GM10266 (cell line): ENCODE results near the gene OR10AD1.
"Not testable (repeated sequence)": the region's sequence is repeated elsewhere in the genome, so short reads cannot be mapped to it uniquely, and the experiment has no call there.

Source experiments
- DNase-seq: peaks from one replicate; pipeline ENCODE4 v3.0.0; 2012; ENCODE audit errors: extremely low spot score
- TF ChIP-seq, protein P1 (sequence below): IDR thresholded peaks from 2 replicates; pipeline ENCODE4 v1.5.1; 2012; ENCODE audit warnings: mild to moderate bottlenecking, low read depth; ENCODE audit not compliant: control insufficient read depth, insufficient read depth; ENCODE audit errors: missing control alignments

OR10AD1 gene

DNA sequence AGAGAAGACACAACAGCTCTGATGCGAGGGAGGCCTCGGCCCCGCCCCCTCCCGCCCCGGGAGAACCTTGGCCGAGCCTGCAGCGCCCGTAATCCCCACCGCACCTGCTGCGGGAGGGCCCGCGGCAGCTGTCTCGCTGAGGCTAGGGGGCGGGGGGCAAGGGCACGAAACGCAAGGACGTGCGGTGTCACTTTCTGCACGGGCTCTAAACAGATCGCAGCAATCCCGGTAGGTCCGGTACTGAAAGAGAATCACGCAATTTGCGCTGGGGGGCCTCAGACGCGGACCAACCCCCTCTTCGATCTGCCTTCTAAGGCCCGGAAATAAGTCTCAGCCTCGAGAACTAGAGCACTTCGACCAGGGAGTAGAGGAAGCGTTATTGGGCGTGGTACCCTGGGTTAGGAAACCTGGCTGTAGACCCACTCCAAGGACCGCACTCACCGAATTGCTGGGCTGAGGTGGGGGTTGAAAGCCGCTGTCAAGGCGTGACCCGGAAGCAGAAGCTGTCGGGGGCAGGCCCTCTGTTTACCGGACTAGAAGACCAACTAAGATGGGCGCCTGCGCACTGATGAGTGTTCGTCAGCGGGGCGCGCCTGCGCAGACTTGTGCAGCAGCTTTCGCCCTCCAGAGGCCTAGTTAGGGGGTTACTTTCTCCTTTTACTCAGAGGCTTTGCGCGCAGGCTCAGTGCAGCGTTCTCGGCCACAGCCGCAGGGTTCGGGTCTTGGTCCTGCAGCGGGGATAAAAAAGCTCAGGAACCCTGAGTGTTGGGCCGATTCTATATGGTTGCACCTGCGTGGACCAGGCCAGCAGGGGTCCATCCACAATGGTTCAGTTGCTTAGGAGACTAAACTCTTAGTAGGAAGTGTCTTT is 45.8 kb downstream of the OR10AD1 start, which contains the start of gene ASB8:
ASB8 (minus strand) TSS at position 498 of the 871 bp plus-strand sequence. CDS start 4,019 bp downstream, outside the sequence.
- peak; percentile 95 for DNase-seq
- TF ChIP-seq, protein P1, sequence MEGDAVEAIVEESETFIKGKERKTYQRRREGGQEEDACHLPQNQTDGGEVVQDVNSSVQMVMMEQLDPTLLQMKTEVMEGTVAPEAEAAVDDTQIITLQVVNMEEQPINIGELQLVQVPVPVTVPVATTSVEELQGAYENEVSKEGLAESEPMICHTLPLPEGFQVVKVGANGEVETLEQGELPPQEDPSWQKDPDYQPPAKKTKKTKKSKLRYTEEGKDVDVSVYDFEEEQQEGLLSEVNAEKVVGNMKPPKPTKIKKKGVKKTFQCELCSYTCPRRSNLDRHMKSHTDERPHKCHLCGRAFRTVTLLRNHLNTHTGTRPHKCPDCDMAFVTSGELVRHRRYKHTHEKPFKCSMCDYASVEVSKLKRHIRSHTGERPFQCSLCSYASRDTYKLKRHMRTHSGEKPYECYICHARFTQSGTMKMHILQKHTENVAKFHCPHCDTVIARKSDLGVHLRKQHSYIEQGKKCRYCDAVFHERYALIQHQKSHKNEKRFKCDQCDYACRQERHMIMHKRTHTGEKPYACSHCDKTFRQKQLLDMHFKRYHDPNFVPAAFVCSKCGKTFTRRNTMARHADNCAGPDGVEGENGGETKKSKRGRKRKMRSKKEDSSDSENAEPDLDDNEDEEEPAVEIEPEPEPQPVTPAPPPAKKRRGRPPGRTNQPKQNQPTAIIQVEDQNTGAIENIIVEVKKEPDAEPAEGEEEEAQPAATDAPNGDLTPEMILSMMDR = peak; percentile 51

DNA sequence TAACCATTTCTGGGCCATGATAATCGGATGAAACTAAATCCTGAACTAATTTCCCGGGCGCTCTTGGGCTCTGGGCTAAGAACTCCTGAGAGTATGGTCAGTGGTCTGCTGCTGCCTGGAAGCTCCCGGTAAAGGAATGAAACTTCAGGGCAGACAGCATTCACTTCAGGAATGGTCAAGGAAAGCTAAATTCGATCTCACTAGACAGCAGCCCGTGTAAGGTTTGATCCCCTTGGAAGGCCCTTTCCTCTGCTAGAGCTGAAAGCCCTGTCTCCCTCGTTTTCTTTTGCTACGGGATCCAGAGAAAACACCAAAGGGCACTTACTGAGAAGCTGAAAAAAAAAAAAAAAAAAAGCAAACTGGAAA is 46.5 kb downstream of the OR10AD1 start:
- DNase-seq = no peak
- TF ChIP-seq, protein P1 = no peak

DNA sequence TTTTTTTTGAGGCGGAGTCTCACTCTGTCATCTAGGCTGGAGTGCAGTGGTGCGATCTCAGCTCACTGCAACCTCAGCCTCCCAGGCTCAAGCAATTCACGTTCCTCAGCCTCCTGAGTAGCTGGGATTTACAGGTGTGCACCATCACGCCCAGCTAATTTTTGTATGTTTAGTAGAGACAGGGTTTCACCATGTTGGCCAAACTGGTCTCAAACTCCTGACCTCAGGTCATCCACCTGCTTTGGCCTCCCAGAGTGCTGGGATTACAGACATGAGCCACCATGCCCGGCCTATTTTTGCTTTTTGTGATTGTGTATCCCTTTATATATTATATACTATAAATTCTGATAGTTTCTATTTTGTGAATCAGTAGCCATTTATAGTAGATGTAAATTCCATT is 47.3 kb downstream of the OR10AD1 start:
- DNase-seq = not testable (repeated sequence)
